SK-N-MC (cell line): ENCODE results near the gene IWS1.
A peak's percentile ranks its signal among the peaks of the same experiment; 100 is the strongest.
"Not testable (repeated sequence)": the region's sequence is repeated elsewhere in the genome, so short reads cannot be mapped to it uniquely, and the experiment has no call there.

Source experiments
- DNase-seq: peaks from one replicate; pipeline ENCODE4 v3.0.0-alpha.2; 2011; ENCODE audit warnings: low read depth, low spot score
- H3K27ac ChIP-seq: fragments of 200-600 bp; sonication (generic); 2 replicates; pipeline ENCODE4 v1.5.1; 2016; ENCODE audit warnings: mixed run types
- H3K36me3 ChIP-seq: fragments of 200-600 bp; sonication (generic); 2 replicates; pipeline ENCODE4 v1.6.1; 2017; ENCODE audit warnings: antibody characterized with exemption, low read length, mixed read lengths; ENCODE audit not compliant: insufficient read depth
- H3K4me3 ChIP-seq: fragments of 200-600 bp; sonication (generic); 2 replicates; pipeline ENCODE4 v1.5.1; 2016
- H3K9ac ChIP-seq: fragments of 200-600 bp; sonication (generic); 2 replicates; pipeline ENCODE4 v1.8.0; 2017; ENCODE audit warnings: mixed run types, mixed read lengths; ENCODE audit not compliant: insufficient read length
- H3K9me3 ChIP-seq: fragments of 200-600 bp; sonication (generic); 2 replicates; pipeline ENCODE4 v1.6.1; 2017; ENCODE audit warnings: low read depth, mild to moderate bottlenecking, antibody characterized with exemption, low read length, moderate library complexity, mixed read lengths
- EZH2 ChIP-seq: fragments of 200-600 bp; sonication (generic); IDR thresholded peaks from one replicate; pipeline ENCODE4 v1.6.1; 2017; ENCODE audit warnings: antibody characterized with exemption
- FOXP2 ChIP-seq: optimal IDR thresholded peaks from 2 replicates; pipeline ENCODE3; 2011; ENCODE audit warnings: mild to moderate bottlenecking, moderate library complexity; ENCODE audit not compliant: insufficient read depth; ENCODE audit errors: extremely low read length, control extremely low read depth
- POLR2AphosphoS5 ChIP-seq: IDR thresholded peaks from 2 replicates; pipeline ENCODE4 v1.6.1; 2012; ENCODE audit warnings: mild to moderate bottlenecking, low read depth, low read length, borderline replicate concordance

The IWS1 gene

DNA sequence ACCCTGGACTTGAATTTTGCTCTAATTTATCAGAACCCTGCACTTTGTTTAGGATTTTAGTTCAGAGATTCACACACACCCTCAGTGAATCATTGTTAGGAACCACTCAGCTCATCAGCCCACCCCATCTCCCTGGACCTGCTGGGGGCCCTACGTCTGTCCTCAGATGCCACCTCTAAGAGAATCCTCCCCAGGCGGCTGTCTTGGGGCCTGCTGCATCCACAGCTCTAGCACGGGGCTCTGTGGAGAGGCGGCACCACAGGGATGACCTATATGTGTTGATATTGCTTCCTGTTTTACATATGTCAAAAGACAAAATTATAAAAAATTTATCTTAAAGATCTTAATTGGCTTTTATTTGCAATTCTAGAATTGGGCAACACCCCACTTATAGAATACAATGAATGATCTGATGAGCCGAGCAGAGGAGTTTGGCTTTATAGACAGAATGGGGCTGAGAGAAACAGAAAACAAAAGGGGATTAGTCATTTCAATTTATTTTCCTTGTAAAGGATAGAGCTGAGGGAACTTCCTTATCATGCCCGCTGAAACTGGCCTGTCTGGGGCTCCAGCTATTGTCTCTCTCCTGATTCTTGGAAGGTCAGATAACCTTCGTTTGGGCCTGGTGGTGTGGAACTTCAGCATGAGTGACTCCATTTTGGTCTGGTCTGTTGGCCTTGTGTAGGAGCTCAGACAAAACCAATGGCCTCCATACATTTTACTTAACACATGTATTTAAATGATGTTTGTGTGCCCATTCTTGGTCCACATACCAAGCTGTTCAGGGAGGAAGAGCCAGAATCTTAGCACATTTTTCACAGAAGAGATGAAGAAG lies 10.6 kb upstream of the IWS1 start:
- H3K9ac ChIP-seq: no peak overlapping the region
- DNase-seq: no peak
- no peaks in the 10 kb centered on the region for H3K36me3 ChIP-seq
- H3K9me3 ChIP-seq: no peaks in the 10 kb centered on the region
- H3K27ac ChIP-seq: no peak overlapping the region
- TF ChIP-seq EZH2 (no peak), POLR2AphosphoS5 (no peak), FOXP2 (no peak)
- no peak overlapping the region for H3K4me3 ChIP-seq

DNA sequence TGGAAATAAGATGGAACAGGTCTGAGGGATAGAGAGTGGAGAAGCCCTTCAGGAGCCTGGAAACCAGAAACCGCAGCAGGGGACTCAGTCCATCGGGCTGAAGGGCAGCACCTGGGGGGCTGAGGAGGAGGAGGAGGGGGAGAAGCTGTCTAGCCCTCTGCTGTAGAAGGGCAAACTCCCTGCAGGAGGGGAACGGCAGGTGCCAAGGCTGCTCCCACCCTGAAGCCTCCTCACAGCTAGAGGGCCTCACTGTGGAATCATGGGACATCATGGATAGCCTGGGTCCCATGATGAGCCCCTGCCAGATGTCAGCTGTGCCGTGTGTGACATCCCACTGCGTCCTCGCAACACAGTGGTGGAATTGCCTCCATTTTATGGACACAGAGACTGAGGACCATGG lies 9.6 kb upstream of the IWS1 start:
- no peak overlapping the region for H3K4me3 ChIP-seq
- no peak for DNase-seq
- H3K9ac ChIP-seq: no peak overlapping the region
- H3K36me3 ChIP-seq: no peaks in the 10 kb centered on the region
- no peaks in the 10 kb centered on the region for H3K9me3 ChIP-seq
- TF ChIP-seq POLR2AphosphoS5 (no peak), EZH2 (no peak), FOXP2 (no peak)
- H3K27ac ChIP-seq: no peak overlapping the region

DNA sequence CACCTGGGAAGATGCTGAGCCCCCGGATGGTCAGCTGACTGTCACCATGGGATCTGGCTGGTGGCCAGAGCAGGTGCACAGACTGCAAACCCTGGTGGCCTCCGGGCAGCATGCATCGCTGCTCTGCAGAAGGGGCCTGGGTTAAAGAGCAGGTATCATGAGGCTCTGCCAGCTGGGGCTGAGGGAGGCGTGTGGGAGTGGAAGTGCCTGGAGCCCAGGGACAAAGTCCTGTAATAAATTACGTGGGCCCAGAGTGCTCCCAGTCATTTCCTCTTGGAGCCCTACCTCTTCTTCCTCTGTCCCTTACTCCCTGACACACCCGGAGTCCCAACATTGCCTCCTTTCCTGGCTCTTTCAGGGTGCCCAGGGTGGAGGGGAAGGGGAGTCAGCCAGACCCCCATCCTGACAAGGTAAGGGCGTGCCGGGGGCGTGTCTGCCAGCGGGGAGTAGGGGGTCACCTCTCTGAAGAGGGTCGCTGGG lies 9.2 kb upstream of the IWS1 start, which contains the start of gene MYO7B:
Gene MYO7B (plus strand): TSS at position 262 of the 480 bp plus-strand sequence. CDS start 24,040 bp downstream, outside the sequence.
- Histone ChIP-seq H3K27ac (no peak within 1 kb of the TSS), H3K36me3 (no peaks in the 10 kb centered on the region), H3K9me3 (no peaks in the 10 kb centered on the region), H3K9ac (no peak within 1 kb of the TSS), H3K4me3 (no peak within 1 kb of the TSS)
- no peak for DNase-seq
- TF ChIP-seq FOXP2: no peak
- no peak for TF ChIP-seq POLR2AphosphoS5

- Histone ChIP-seq H3K27ac (no peak overlapping the region), H3K9me3 (no peaks in the 10 kb centered on the region), H3K4me3 (no peak overlapping the region), H3K9ac (no peak overlapping the region), H3K36me3 (no peaks in the 10 kb centered on the region)
- no peak for TF ChIP-seq FOXP2
- no peak for TF ChIP-seq EZH2
- TF ChIP-seq POLR2AphosphoS5: no peak
- no peak for DNase-seq
Measured at GRCh38 chr2:127532296-127532695, 6.0 kb upstream of the IWS1 start.

GRCh38 chr2:127531221-127531648 lies 4.9 kb upstream of the IWS1 start:
- no peak overlapping the region for H3K27ac ChIP-seq
- H3K9ac ChIP-seq: no peak overlapping the region
- TF ChIP-seq EZH2 (no peak), FOXP2 (no peak), POLR2AphosphoS5 (no peak)
- no peaks in the 10 kb centered on the region for H3K36me3 ChIP-seq
- H3K9me3 ChIP-seq: no peaks in the 10 kb centered on the region
- no peak overlapping the region for H3K4me3 ChIP-seq
- no peak for DNase-seq

DNA sequence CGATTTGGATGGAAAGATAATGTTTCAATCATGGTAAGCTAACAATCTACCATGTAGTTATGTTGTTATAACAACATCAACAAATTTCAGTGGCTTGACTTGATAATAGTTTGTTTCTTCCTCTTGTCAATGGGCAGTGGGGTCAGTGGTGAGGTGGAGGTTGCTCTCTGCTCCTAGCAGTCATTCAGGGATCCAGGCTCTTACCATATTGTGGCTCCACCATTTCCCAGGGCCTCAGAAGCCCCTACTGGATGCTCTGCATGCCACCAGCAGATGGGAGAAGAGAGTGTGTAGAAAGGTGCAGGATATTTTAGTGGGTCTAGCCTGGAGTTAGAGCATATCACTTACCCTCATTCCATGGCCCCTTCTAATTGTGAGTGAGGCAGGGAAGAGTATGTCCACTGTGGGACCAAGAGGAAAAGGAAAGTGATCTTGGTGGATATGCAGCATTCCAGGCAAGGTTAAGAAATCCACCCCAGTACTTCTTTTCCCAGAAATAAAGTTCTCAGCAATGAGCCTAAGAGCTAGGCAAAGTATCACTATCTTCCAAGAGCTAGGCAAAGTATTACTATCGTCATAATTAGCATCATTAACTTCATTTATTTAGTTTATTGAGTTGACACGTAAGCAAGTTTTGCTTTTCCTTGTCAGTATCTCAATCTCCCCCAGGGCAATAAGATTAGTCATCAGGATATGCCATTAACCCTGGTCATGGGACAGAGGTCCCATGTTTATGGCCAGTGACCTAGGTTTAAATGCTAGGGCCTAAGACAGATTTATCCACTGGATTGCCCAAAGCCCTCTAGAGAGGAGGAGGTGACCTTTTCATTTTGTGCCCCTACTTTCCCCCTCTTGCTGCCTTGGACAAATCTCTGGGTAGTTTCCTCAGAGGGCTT lies 4.2 kb upstream of the IWS1 start:
- TF ChIP-seq EZH2: no peak
- no peak for TF ChIP-seq FOXP2
- TF ChIP-seq POLR2AphosphoS5: no peak
- DNase-seq: no peak
- no peak overlapping the region for H3K9ac ChIP-seq
- H3K36me3 ChIP-seq: no peaks in the 10 kb centered on the region
- no peaks in the 10 kb centered on the region for H3K9me3 ChIP-seq
- H3K27ac ChIP-seq: no peak overlapping the region
- no peak overlapping the region for H3K4me3 ChIP-seq

DNA sequence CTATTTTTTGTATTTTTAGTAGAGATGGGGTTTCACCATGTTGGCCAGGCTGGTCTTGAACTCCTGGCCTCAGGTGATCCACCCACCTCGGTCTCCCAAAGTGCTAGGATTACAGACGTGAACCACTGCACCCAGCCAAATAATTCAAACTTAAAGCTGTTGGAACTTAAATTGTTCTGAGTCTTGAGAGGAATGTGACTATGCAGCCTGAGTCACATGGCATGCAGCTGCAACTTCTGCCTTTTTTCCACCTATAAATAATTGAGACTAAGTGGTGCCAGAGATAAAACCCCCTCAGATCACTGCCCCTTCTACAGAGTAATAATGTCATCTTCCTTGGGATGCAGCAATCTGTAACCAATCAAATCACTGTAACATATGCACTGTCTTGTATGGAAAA lies 3.1 kb upstream of the IWS1 start:
- not testable (repeated sequence) for H3K9ac ChIP-seq, H3K27ac ChIP-seq, DNase-seq, H3K9me3 ChIP-seq, H3K36me3 ChIP-seq, H3K4me3 ChIP-seq

GRCh38 chr2:127528487-127528886 lies 2.2 kb upstream of the IWS1 start:
- no peaks in the 10 kb centered on the region for H3K9me3 ChIP-seq
- H3K4me3 ChIP-seq: no peak overlapping the region
- peaks cover 7% of the 10 kb centered on the region for H3K36me3 ChIP-seq
- TF ChIP-seq POLR2AphosphoS5 (no peak), FOXP2 (no peak), EZH2 (no peak)
- no peak for DNase-seq
- H3K9ac ChIP-seq: no peak overlapping the region
- no peak overlapping the region for H3K27ac ChIP-seq

DNA sequence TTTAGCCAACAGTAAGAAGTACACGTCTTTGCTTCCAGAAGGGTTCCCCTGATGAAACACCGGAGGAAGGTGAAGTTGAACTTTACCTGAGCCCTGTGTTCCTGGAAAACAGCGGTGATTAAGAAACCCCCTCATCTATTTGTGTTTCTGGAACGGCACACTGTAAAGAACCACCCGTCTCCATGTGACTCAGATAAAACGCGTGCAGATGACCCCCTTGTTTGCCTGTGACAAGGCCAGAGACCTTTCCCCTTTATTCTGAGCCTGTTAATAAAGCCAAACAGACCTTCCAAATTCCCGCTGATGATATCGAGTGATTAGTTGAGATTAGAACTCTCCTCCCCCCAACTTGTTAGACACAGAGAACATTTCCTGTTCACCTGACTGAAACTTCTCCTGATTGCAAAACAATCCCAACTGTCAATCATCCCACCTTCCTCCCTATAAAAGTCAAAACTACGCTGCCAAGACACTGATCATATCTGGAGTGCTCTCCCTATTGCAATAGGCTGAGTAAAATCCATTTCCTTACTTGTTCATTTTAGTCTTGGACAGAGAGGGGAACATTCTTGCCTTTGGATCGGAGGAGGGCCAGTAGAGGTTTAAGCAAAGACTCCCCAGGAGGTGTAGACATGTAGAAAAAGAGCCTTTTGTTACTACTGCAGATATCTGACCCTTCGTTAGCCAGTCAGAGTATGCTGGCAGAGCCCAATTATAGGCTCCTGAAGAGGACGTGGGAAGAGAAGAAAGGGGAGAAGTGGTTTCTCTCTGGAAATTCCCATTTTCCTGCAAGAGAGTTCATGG lies 914 bp upstream of the IWS1 start:
- H3K36me3 ChIP-seq: peaks cover 20% of the 10 kb centered on the region
- TF ChIP-seq POLR2AphosphoS5: no peak
- no peak for TF ChIP-seq EZH2
- TF ChIP-seq FOXP2: no peak
- peak overlapping the region; percentile 99 for H3K9ac ChIP-seq
- no peak for DNase-seq
- H3K4me3 ChIP-seq: peak overlapping the region; percentile 99
- no peaks in the 10 kb centered on the region for H3K9me3 ChIP-seq
- H3K27ac ChIP-seq: peak overlapping the region; percentile 97
